Raji (cell line): ENCODE data around the gene CBLN2.

Experiments used
- POLR2A ChIP-seq: IDR thresholded peaks from 2 replicates; pipeline ENCODE4 v1.6.1; 2011; ENCODE audit warnings: low read depth, low read length, control low read depth; ENCODE audit not compliant: insufficient read depth

The CBLN2 gene

DNA sequence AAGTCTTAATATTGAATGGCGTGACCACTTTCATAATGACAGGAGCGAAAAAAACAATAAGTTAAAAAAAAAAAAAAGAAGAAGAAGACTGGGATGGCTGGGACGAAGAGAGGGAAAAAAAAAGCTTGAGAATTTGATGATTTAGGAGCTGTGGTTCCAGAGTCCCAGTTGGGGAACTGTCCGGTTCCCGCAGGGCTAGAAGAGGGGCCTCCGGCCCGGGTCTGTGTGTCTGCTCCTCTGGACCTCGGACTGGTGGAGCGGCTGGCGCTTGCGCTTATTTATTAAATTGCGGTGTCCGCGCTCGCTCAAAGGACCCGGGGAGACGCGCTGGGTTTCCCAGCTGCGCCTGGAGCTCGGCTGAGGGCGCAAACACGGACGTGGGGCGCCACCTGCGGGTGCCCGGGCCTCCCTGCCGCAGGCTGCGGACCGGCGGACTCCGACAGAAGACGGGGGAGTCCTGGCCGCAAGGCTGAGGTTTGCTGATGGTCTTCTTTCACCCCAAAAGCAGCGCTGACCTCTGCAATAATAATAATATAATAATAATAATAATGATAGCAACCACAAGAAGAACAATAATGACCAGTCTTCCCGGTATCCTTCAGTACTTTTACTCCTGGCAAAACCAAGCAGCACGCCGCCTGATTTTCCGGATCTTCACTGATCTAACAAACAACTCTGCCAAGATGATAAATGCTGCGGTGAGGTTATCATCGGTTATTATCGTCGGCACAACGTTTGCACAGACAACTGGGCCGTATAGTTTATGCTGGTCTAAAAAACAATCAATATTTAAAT, at the start of gene CBLN2:
Gene CBLN2, minus strand, starts transcription at position 251 of the 795 bp plus-strand sequence. CDS start 2,182 bp downstream, outside the sequence.
- no peak for TF ChIP-seq POLR2A

- TF ChIP-seq POLR2A = no peak
Measured at GRCh38 chr18:72588360-72588759, 44.2 kb upstream of the CBLN2 start.

DNA sequence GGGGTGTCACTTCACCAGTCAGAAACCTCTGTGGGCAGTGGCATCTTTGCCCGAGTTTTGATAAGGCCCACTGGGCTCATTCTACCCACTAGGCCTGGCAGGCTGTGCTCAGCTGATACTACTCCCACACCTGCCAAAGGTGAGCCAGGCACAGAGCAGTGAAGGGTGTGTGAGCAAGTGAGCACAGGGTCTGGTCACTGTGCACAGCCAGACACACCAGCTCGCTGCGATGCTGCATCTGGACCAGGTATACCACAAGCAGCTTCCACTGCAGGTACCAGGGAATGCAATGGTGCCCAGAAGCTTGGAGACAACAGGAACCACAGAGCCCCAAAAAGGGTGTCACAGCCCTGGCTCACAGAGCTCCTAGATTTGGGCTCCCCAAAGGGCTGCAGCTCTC, 40.6 kb upstream of the CBLN2 start:
- no peak for TF ChIP-seq POLR2A

DNA sequence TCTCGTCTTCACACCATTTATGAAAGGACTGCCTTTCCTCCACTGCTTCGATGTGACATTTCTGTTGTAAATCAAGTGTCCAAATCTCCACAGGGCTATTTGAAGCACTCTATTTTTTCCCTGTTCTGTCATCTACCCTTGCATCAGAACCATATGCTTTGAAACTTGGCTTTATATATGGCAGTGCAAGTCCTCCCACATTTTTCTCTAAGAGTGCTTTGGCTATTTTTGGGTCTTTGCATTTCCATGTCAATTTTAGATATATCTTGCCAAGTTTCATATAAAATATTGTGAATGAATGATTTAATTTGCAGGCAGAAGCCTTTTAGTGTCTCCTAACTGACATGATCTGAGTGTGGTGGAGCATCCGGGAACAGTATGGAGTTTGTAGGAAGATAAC, 37.8 kb upstream of the CBLN2 start:
- TF ChIP-seq POLR2A = no peak

GRCh38 chr18:72572896-72573295, 28.8 kb upstream of the CBLN2 start:
- TF ChIP-seq POLR2A = no peak

DNA sequence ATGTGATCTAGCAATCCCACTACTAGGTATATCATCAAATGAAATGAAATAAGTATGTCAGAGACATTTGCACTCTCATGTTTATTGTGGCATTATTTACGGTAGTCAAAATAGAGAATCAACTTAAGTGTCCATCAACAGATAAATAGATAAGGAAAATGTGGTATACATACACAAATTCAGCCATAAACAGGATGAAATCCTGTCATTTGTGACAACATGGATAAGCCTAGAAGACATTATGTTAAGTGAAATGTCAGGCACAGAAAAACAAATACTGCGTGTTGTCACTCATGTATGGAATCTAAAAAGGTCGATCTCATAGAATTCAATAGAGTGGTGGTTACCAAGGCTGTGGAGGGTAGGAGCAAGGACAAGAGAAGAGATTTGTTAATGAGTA, 22.1 kb upstream of the CBLN2 start:
- TF ChIP-seq POLR2A = no peak

- no peak for TF ChIP-seq POLR2A
Measured at GRCh38 chr18:72555968-72556367, 11.8 kb upstream of the CBLN2 start.

DNA sequence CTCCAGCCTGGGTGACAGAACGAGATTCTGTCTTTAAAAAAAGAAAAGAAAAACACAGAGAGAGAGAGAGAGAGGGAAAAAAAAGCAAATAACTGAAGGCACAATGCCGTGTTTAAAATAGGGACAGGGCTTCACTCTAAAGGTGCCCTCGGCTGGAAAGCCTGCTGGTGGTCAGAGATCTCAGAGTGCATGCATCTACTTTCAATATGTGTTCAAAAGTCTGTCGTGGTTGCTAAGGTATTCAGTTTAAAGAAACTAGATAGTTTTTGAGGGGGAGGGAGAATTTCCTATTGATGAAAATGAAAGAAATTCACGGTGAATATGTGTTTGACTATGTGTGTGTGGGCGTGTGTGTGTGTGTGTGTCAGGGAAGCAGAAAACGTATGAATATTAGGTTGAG, 11.0 kb upstream of the CBLN2 start:
- no peak for TF ChIP-seq POLR2A

DNA sequence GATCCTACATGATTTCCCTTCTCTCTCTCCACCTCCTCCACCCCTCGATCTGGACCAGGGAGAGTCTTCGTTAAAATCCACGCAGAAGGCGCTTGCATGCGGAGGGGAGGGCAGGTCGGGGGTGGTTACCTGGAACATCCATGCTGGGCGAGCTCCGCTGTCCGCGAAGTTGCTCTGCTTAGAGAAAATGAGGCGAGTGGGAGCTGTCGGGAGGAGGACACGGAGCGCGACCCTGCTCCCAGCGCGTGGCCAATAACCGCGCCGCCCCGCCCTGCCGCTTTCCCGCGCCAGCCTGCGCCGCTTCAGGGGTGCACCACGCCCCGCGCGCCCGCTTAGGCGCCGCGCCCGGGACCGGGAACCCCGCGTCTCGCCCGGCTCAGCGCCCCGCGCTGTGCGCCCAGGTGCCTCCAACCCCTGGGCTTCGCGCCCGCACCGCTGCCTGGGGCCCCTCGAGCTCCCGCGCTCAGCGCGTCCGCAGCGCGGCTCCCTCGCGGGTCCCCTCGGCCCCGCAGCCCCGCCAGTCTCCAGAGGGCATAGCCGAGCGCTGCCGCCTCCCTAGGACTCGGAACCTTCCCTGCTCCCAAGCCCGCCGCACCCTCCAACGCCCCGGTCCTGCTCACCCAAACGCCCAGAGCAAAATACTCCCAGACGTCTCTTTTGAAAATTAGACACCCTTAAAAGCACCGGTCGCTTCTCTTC, 636 bp downstream of the CBLN2 start:
- TF ChIP-seq POLR2A = no peak

GRCh38 chr18:72542984-72543356, 1.2 kb downstream of the CBLN2 start:
- no peak for TF ChIP-seq POLR2A

DNA sequence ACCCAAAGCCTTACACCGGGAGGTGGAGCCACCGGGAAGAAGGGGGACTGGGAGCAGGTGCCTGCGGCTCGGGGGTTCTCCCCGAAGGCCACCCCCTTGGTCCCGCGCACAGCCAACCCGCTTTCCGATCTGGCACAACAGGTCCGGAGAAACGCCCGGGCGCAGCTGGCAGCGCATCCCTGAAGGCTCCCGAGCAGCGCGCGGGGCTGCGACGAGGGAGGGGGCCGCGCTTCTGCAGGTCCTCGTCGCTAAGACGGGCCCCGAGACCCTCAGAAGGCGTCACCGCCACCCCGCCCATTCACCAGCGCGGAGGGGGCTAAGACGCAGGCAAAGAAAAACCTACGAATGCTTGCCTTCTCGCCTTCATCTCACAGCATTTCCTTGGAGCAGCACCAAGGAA, 1.8 kb downstream of the CBLN2 start:
- no peak for TF ChIP-seq POLR2A

DNA sequence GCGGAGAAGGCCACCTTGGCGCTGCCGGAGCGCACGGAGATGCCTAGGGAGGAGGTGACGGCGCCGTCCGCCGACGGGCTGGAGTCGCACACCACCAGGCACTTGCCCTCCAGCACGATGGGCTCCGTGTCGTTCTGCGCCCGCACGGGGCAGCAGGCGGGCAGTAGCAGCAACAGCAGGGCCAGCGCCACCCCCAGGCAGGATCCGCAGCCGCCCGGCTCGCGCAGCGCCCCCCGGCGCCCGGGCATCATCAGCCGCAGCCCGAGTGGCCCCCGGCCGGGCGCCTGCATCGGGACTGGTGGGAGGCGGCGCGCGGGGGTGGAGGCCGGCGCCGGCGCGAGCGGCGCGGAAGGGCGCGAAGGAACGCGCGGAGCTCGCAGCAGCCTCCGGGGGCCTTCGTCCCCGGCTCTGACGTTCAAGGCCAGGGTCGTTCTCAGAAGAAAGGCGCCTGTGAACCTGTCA, 2.2 kb downstream of the CBLN2 start:
- TF ChIP-seq POLR2A = no peak

DNA sequence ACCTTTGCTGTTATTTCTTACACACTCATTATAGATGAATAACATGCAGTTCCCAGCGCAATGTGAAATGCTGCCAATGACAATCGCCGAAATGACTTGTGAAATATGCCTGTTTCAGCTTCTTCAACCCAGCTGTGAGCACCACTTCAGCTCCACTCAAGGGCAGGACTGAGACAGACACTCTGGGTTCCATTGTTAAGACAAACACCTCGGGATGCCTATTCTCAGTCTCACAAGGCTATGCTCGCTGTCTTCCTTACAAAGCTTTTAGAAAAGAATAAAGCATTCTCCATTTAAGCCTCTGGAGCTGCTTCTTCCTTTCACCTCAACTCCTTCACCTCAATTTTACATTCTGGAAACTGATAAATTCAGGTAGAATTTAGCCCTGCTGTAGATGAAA, 4.2 kb downstream of the CBLN2 start:
- no peak for TF ChIP-seq POLR2A

- no peak for TF ChIP-seq POLR2A
Measured at GRCh38 chr18:72530622-72531021, 13.5 kb downstream of the CBLN2 start.

DNA sequence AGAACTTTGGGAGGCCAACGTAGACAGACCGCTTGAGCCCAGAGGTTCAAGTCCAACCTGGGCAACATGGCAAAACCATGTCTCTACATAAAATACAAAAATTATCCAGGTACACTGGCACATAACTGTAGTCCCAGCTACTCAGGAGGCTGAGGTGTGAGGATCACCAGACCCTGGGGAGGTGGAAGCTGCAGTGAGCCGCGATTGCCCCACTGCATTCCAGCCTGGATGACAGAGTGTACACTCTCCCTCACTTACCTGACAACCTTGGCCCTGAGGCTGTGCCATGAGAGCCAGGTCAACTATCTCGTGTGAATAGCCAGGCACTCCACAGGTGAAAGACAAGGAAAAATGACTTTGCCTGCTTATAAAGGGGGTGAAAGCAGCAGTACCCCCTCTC, 39.3 kb downstream of the CBLN2 start:
- no peak for TF ChIP-seq POLR2A

DNA sequence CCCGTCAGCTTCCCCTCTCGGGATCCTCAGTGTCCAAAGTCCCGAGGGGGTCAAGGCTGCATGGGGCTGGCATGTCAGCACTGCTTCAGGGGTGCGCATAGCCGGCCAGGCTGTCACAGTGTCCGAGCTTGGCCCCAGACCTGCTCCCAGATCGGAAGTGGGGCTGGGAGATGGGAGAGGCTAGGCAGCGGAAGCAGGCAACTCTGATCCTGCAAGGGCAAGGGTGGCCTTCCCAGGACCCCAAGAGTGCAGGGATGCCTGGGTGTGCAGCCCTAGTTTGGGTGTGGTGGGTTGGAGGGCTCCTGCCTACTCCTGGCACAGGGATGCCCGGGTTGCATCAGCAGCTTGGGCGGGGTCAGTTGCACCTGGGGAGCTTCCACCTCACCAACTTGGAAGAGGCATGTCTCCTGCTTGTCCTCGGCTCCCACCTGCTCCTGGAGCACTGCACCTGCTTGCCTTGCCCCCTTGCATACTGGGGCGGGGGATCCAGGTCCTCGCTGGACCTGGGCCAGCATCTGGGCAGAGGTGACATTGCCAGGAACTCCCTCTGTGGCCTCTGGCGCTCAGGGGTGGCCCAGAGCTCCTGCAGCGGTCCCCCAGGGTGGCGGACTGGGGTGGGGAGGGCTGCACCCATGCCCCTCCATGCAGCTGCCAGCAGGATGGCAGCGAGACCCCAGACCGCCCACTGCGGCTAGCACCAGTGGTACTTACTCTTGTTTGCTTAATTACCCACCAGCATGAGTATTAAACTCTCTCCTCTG, 41.3 kb downstream of the CBLN2 start:
- no peak for TF ChIP-seq POLR2A
